HG03378 (cell line): Measurements from ENCODE around the gene KIAA1614.

Experiments
- ATAC-seq: cut with Tn5 transposase; IDR thresholded peaks from one replicate; pipeline ENCODE4 v1.9.1; 2021; ENCODE audit warnings: mild to moderate bottlenecking, moderate library complexity; ENCODE audit not compliant: unreplicated experiment

KIAA1614 gene

GRCh38 chr1:180994262-180994661, 81.6 kb downstream of the KIAA1614 start:
- no peak for ATAC-seq

GRCh38 chr1:180997843-180998504, 85.3 kb downstream of the KIAA1614 start:
- ATAC-seq = no peak
